HepG2 (cell line): ENCODE measurements around the gene OR52I2. TPM values are rescaled to one million over a fixed set of nuclear protein-coding genes. Genes with fewer than 3 reads are reported as not detected.
A peak's percentile ranks its signal among the peaks of the same experiment; 100 is the strongest.

Source experiments
- ATAC-seq: fragments of 200-7000 bp; cut with Tn5 transposase; 3 replicates; pipeline ENCODE4 v1.9.1; 2020; ENCODE audit warnings: mild to moderate bottlenecking, moderate library complexity
- BruUV-seq: library from RNA; stranded (reverse); fragments of 400-500 nt; replicated peaks from 2 replicates; lab custom pipeline; 2021; lab: Mats Ljungman, UMichigan
- CTCF ChIA-PET: fragments of 300-600 bp; formaldehyde crosslinking; extraction: SDS; loops from one replicate; lab custom pipeline; 2021; ENCODE audit warnings: low total read pairs, inconsistent platforms, low intra/inter-chr PET ratio; lab: Yijun Ruan, JAX
- POLR2A ChIA-PET: fragments of 350-600 bp; sonication (Branson Sonifier 250); formaldehyde crosslinking; loops from one replicate; lab custom pipeline; 2020; ENCODE audit warnings: antibody characterized with exemption, inconsistent platforms; lab: Yijun Ruan, JAX
- DNase-seq: peaks from one replicate; pipeline ENCODE4 v3.0.0-alpha.2; 2015; ENCODE audit warnings: low spot score
- FAIRE-seq: peaks from 3 replicates; lab custom pipeline; 2011; peaks lifted over from hg19 to GRCh38; lab: Jason Lieb, UNC
- H2AFZ ChIP-seq: one replicate; pipeline ENCODE4 v1.6.1; 2011; ENCODE audit warnings: low read length, inconsistent platforms
- H3K27ac ChIP-seq: fragments of 300-600 bp; 3 replicates; pipeline ENCODE4 v1.8.0; 2011; ENCODE audit warnings: mixed run types, mild to moderate bottlenecking, mixed read lengths, low read length, inconsistent platforms; ENCODE audit not compliant: insufficient read depth; ENCODE audit errors: extremely low read length
- H3K27me3 ChIP-seq, 2 experiments: fragments of 200-600 bp in 1 of 2; 2 replicates in 1 of 2; 3 replicates in 1 of 2; pipeline versions ENCODE4 v1.6.0 to v1.8.0; 2011; ENCODE audit warnings: low read length in 2 of 2, mild to moderate bottlenecking in 2 of 2, moderate library complexity in 2 of 2, inconsistent platforms in 1 of 2; ENCODE audit not compliant: insufficient read depth in 2 of 2, control insufficient read depth in 1 of 2
- H3K36me3 ChIP-seq, 2 experiments: fragments of 200-600 bp in 1 of 2; replicated peaks in 1 of 2; 2 replicates in 1 of 2; 3 replicates in 1 of 2; pipeline versions ENCODE4 v1.5.1 to v1.8.0; 2011; ENCODE audit warnings: low read length in 2 of 2, inconsistent platforms in 1 of 2; ENCODE audit not compliant: insufficient read depth in 2 of 2, control insufficient read depth in 1 of 2
- H3K4me1 ChIP-seq: 2 replicates; pipeline ENCODE4 v1.5.1; 2012; ENCODE audit warnings: low read length, inconsistent platforms; ENCODE audit not compliant: insufficient read depth
- H3K4me2 ChIP-seq: 2 replicates; pipeline ENCODE4 v1.6.0; 2011; ENCODE audit warnings: low read depth, low read length, inconsistent platforms
- H3K4me3 ChIP-seq, 3 experiments: fragments of 200-600 bp in 1 of 3; sonication (generic), shearing (Covaris generic) in 1 of 3; replicated peaks in 1 of 3; 2 replicates each; pipeline ENCODE4 v1.5.1; 2011 to 2016; ENCODE audit warnings: low read length in 3 of 3, inconsistent platforms in 2 of 3, low read depth in 2 of 3, mild to moderate bottlenecking in 2 of 3, control low read depth in 1 of 3, mixed read lengths in 1 of 3; ENCODE audit not compliant: insufficient read depth in 1 of 3
- H3K79me2 ChIP-seq: one replicate; pipeline ENCODE4 v1.6.1; 2011; ENCODE audit warnings: low read length, inconsistent platforms; ENCODE audit not compliant: insufficient read depth
- H3K9ac ChIP-seq: 2 replicates; pipeline ENCODE4 v1.6.0; 2011; ENCODE audit warnings: mild to moderate bottlenecking, low read depth, low read length, inconsistent platforms; ENCODE audit not compliant: insufficient read depth
- H3K9me3 ChIP-seq: 2 replicates; pipeline ENCODE4 v1.5.1; 2012; ENCODE audit warnings: mild to moderate bottlenecking, low read length
- H4K20me1 ChIP-seq: 2 replicates; pipeline ENCODE4 v1.6.0; 2011; ENCODE audit warnings: inconsistent platforms, mild to moderate bottlenecking, low read length, moderate library complexity; ENCODE audit not compliant: insufficient read depth
- FIP1L1 ChIP-seq: fragments of 200-400 bp; formaldehyde crosslinking; IDR thresholded peaks from 2 replicates; pipeline ENCODE4 v1.6.1; 2018; ENCODE audit warnings: low read depth, mild to moderate bottlenecking, low read length, moderate library complexity, borderline replicate concordance; ENCODE audit not compliant: insufficient read depth
- GPN1 ChIP-seq: sonication (generic); formaldehyde crosslinking; IDR thresholded peaks from 2 replicates; pipeline ENCODE4 v1.5.1; 2020; ENCODE audit warnings: missing genetic modification reagents, borderline replicate concordance
- MBNL3 ChIP-seq: fragments of 250-450 bp; sonication (Bioruptor Pico); conservative IDR thresholded peaks from 2 replicates; pipeline ENCODE4 v1.8.0; 2022; ENCODE audit warnings: mild to moderate bottlenecking, inconsistent platforms
- MTA3 ChIP-seq: sonication (generic); formaldehyde crosslinking; IDR thresholded peaks from 2 replicates; pipeline ENCODE4 v1.4.0; 2020; ENCODE audit warnings: missing genetic modification reagents
- NBN ChIP-seq: fragments of 450-650 bp; conservative IDR thresholded peaks from 2 replicates; pipeline ENCODE4 v1.6.1; 2017
- NFE2L2 ChIP-seq: fragments of 150-350 bp; IDR thresholded peaks from 2 replicates; pipeline ENCODE4 v1.6.1; 2014; ENCODE audit warnings: low read length
- ZBTB1 ChIP-seq: sonication (generic); formaldehyde crosslinking; IDR thresholded peaks from 2 replicates; pipeline ENCODE4 v1.4.0; 2020; ENCODE audit warnings: missing genetic modification reagents, borderline replicate concordance
- ZKSCAN5 ChIP-seq: sonication (generic); formaldehyde crosslinking; IDR thresholded peaks from 2 replicates; pipeline ENCODE4 v1.5.1; 2020; ENCODE audit warnings: mild to moderate bottlenecking, missing genetic modification reagents
- ZNF329 ChIP-seq: sonication (generic); formaldehyde crosslinking; IDR thresholded peaks from 2 replicates; pipeline ENCODE4 v1.9.0; 2021; ENCODE audit warnings: low read depth, mild to moderate bottlenecking, missing genetic modification reagents
- ZNF839 ChIP-seq: sonication (generic); formaldehyde crosslinking; IDR thresholded peaks from 2 replicates; pipeline ENCODE4 v1.4.0; 2020; ENCODE audit warnings: missing genetic modification reagents, mild to moderate bottlenecking, borderline replicate concordance
- ZNF883 ChIP-seq: sonication (generic); formaldehyde crosslinking; IDR thresholded peaks from 2 replicates; pipeline ENCODE4 v1.5.1; 2020; ENCODE audit warnings: mild to moderate bottlenecking, missing genetic modification reagents; ENCODE audit errors: not compliant biosample characterization
- WGBS: methylation state at CpG from one replicate; pipeline ENCODE4 v1.1.6; 2017; ENCODE audit warnings: low lambda C conversion rate; 5-methylcytosine and 5-hydroxymethylcytosine counted together
- in situ Hi-C: cut with HindIII; loops from 2 replicates; pipeline ENCODE4 v1.10.0; 2017; ENCODE audit warnings: low pct_unique_long_range_greater_than_20kb; ENCODE audit not compliant: extremely low pct_ligation_motif_present
- intact Hi-C: fragments of 100-400 bp; cut with micrococcal nuclease; formaldehyde crosslinking; loops from one replicate; pipeline ENCODE4 v1.10.0; 2022; ENCODE audit not compliant: unreplicated experiment
- polyA plus RNA-seq, 8 experiments: library from polyadenylated mRNA; depleted of rRNA in 3 of 8; stranded (reverse) in 7 of 8; unstranded in 1 of 8; fragments of >200 nt; fragmentation: Illumina TruSeq in 4 of 8; extraction: Trizol in 4 of 8; gene quantifications; 2 replicates each; pipeline versions ENCODE4 v1.2.1 to v1.2.3, GENCODE V29; 2011 to 2016; ENCODE audit warnings: low read depth in 4 of 8, missing spikeins in 1 of 8, mixed read lengths in 1 of 8; ENCODE audit not compliant: insufficient read depth in 1 of 8
- total RNA-seq, 5 experiments: library from RNA; depleted of rRNA; stranded (reverse); fragments of >200 nt; fragmentation: Illumina TruSeq; extraction: Trizol; gene quantifications; 2 replicates each; pipeline ENCODE4 v1.2.3, GENCODE V29; 2016; ENCODE audit warnings: low read depth in 1 of 5

The OR52I2 gene
- total and polyA plus RNA-seq, 2 of the 13 experiments (the other 11 are each of a cell fraction or from before 2014, with no cell fraction given), result not detected

DNA sequence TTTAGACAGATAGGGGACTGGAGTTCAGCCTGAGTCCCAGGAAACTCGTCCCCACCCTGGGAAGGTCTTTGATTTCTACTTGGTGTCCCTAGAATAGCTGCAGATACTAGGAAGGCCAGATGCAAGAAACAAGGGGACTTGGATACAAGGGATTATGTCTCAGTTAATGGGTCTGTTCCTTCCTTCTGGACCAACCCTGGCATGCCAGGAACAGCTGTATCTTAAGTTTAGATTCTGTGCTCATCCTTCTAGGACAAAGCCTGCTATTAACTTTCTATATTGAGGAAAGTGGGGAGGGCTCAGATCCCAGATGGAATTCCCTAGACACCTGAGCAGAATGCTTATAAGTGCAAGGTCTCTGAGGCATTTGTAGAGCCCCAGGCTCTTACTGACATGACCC lies 40.5 kb upstream of the OR52I2 start:
- no peak overlapping the region for H3K27ac ChIP-seq
- DNase-seq, result no peak
- H3K4me2 ChIP-seq, result no peak overlapping the region
- H2AFZ ChIP-seq, result no peak overlapping the region
- no TSS peak for BruUV-seq
- no peaks in the 10 kb centered on the region for H3K4me1 ChIP-seq
- no peak for ATAC-seq
- no peak overlapping the region for H3K9ac ChIP-seq
- H3K4me3 ChIP-seq, result no peak overlapping the region
- H3K36me3 ChIP-seq, result no peaks in the 10 kb centered on the region
- H3K9me3 ChIP-seq, result no peaks in the 10 kb centered on the region
- no peak for FAIRE-seq
- no peak for TF ChIP-seq ZNF883
- TF ChIP-seq ZNF839 (CRISPR knock-in tag), result no peak
- no peak for TF ChIP-seq MTA3 (CRISPR knock-in tag)
- no peak for TF ChIP-seq FIP1L1
- TF ChIP-seq NBN, result no peak
- no peak for TF ChIP-seq GPN1 (CRISPR knock-in tag)
- TF ChIP-seq ZBTB1 (CRISPR knock-in tag), result no peak
- no peak for TF ChIP-seq ZKSCAN5 (CRISPR knock-in tag)
- no peak for TF ChIP-seq ZNF329 (CRISPR knock-in tag)
- peaks cover 0 to 8% of the 10 kb centered on the region in 2 experiments; a peak in 1 of 5 replicates for H3K27me3 ChIP-seq
- no peaks in the 10 kb centered on the region for H4K20me1 ChIP-seq
- H3K79me2 ChIP-seq, result no peaks in the 10 kb centered on the region
- ChIA-PET CTCF (interaction anchor here (1.4 kb wide), 1 partner anchor 354 kb away, joined by 4 read pairs; no protein-coding TSS in a partner anchor), POLR2A (no interaction called here)
- WGBS, result 0% methylated on average over 1 of the region's 1 CpG
- intact Hi-C loops, result no loop called here
- in situ Hi-C loops, result no loop called here

DNA sequence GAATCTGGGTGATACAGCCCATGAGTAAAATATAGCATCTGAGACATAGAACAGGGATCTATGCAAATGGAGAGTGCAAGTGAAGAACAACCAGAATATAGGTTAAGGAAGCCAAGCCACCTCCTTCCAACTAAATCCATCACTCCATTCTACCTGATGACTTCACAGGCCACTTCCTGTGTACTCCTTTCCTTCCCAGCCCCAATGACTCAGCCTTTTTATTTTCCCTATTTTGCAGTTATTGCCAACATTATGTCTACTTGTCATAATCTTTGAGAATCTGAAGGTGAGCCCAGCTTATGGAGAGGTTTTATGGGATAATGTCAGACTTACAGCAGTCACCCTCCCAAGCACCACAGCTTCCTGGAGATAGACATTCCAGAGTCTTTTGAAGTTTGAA lies 38.0 kb upstream of the OR52I2 start:
- Histone ChIP-seq H3K9ac (no peak overlapping the region), H3K27ac (no peak overlapping the region), H4K20me1 (no peaks in the 10 kb centered on the region), H2AFZ (no peak overlapping the region), H3K4me2 (no peak overlapping the region), H3K4me3 (no peak overlapping the region), H3K4me1 (peaks cover 7% of the 10 kb centered on the region; the same call in 1 of the 2 replicates), H3K79me2 (no peaks in the 10 kb centered on the region), H3K9me3 (no peaks in the 10 kb centered on the region), H3K27me3 (peaks cover 0 to 11% of the 10 kb centered on the region in 2 experiments; a peak in 1 of 5 replicates), H3K36me3 (no peaks in the 10 kb centered on the region)
- no peak for DNase-seq
- intact Hi-C loops, result no loop called here
- in situ Hi-C loops, result no loop called here
- FAIRE-seq, result no peak
- ChIA-PET POLR2A (no interaction called here), CTCF (no interaction called here)
- no TSS peak for BruUV-seq
- TF ChIP-seq NFE2L2 (peak; percentile 25; the same call in 1 of the 2 replicates), MBNL3 (no peak)
- ATAC-seq, result no peak
